H1 (cell line): ENCODE data around the gene CCDC197. TPM values are rescaled to one million over a fixed set of nuclear protein-coding genes. Genes with fewer than 3 reads are reported as not detected.
A peak's percentile ranks its signal among the peaks of the same experiment; 100 is the strongest.

Source experiments
- CTCF ChIA-PET: fragments of 300-600 bp; sonication (Branson Sonifier 250); formaldehyde crosslinking; loops from one replicate; lab custom pipeline; 2021; ENCODE audit not compliant: partially characterized antibody; lab: Charles Lee
- POLR2A ChIA-PET: fragments of 300-600 bp; sonication (Branson Sonifier 250); formaldehyde crosslinking; loops from one replicate; lab custom pipeline; 2021; ENCODE audit warnings: inconsistent platforms; ENCODE audit not compliant: partially characterized antibody; lab: Charles Lee
- DNase-seq, 2 experiments: peaks; one replicate each; pipeline versions ENCODE4 v3.0.0 to v3.0.0-alpha.2; 2010 to 2022; ENCODE audit warnings: low spot score in 2 of 2, low read depth in 1 of 2, mixed read lengths in 1 of 2
- FAIRE-seq: peaks from 2 replicates; lab custom pipeline; 2011; peaks lifted over from hg19 to GRCh38; lab: Jason Lieb, UNC
- H2AFZ ChIP-seq: 2 replicates; pipeline ENCODE4 v1.8.1; 2012; ENCODE audit warnings: low read length, inconsistent platforms
- H2AK5ac ChIP-seq: 2 replicates; pipeline ENCODE4 v1.6.1; 2013; ENCODE audit warnings: low read depth, low read length
- H2BK120ac ChIP-seq: replicated peaks from 2 replicates; pipeline ENCODE3; 2013; ENCODE audit warnings: low read depth, low read length, inconsistent platforms
- H2BK12ac ChIP-seq: 2 replicates; pipeline ENCODE4 v1.6.1; 2013; ENCODE audit warnings: low read depth, low read length
- H2BK15ac ChIP-seq: 2 replicates; pipeline ENCODE4 v1.6.1; 2013; ENCODE audit warnings: low read length
- H2BK20ac ChIP-seq: 2 replicates; pipeline ENCODE4 v1.6.1; 2013; ENCODE audit warnings: low read length
- H2BK5ac ChIP-seq: 2 replicates; pipeline ENCODE4 v1.6.1; 2013; ENCODE audit warnings: low read depth, low read length
- H3K14ac ChIP-seq: 2 replicates; pipeline ENCODE4 v1.6.1; 2013; ENCODE audit warnings: inconsistent platforms; ENCODE audit not compliant: insufficient read length
- H3K18ac ChIP-seq: 2 replicates; pipeline ENCODE4 v1.6.1; 2013; ENCODE audit warnings: low read length; ENCODE audit errors: extremely low read depth
- H3K23ac ChIP-seq: 2 replicates; pipeline ENCODE4 v1.6.1; 2013; ENCODE audit warnings: inconsistent platforms; ENCODE audit not compliant: insufficient read length
- H3K23me2 ChIP-seq: 2 replicates; pipeline ENCODE4 v1.6.1; 2013; ENCODE audit warnings: low read depth, low read length
- H3K27ac ChIP-seq: 2 replicates; pipeline ENCODE4 v1.6.1; 2011; ENCODE audit warnings: low read depth, low read length, inconsistent platforms
- H3K27me3 ChIP-seq, 4 experiments: replicated peaks in 1 of 4; 1 replicate in 1 of 4; 2 replicates in 3 of 4; pipeline versions ENCODE4 v1.6.1 to v1.8.1; 2011 to 2013; ENCODE audit warnings: low read length in 3 of 4, mild to moderate bottlenecking in 3 of 4, inconsistent platforms in 2 of 4, mixed read lengths in 2 of 4, moderate library complexity in 1 of 4; ENCODE audit not compliant: control insufficient read depth in 3 of 4, insufficient read depth in 3 of 4; ENCODE audit errors: extremely low read depth in 1 of 4
- H3K36me3 ChIP-seq, 4 experiments: 2 replicates each; pipeline versions ENCODE4 v1.6.1 to v1.8.1; 2011 to 2013; ENCODE audit warnings: mild to moderate bottlenecking in 4 of 4, low read length in 3 of 4, moderate library complexity in 2 of 4, control low read depth in 1 of 4, inconsistent platforms in 1 of 4; ENCODE audit not compliant: insufficient read depth in 4 of 4, control insufficient read depth in 2 of 4
- H3K4ac ChIP-seq: replicated peaks from 2 replicates; pipeline ENCODE3; 2013; ENCODE audit warnings: low read length, low read depth, mixed read lengths, inconsistent platforms; ENCODE audit not compliant: insufficient read length
- H3K4me1 ChIP-seq, 4 experiments: replicated peaks in 1 of 4; 1 replicate in 1 of 4; 2 replicates in 3 of 4; pipeline versions ENCODE4 v1.6.1 to v1.8.1; 2011 to 2013; ENCODE audit warnings: low read length in 3 of 4, inconsistent platforms in 2 of 4, mixed read lengths in 1 of 4; ENCODE audit not compliant: insufficient read depth in 4 of 4, control insufficient read depth in 3 of 4
- H3K4me2 ChIP-seq, 2 experiments: 2 replicates each; pipeline versions ENCODE4 v1.6.1 to v1.8.1; 2011 to 2013; ENCODE audit warnings: low read depth in 2 of 2, low read length in 2 of 2, control low read depth in 1 of 2, inconsistent platforms in 1 of 2, mild to moderate bottlenecking in 1 of 2; ENCODE audit not compliant: insufficient read depth in 1 of 2
- H3K4me3 ChIP-seq, 4 experiments: fragments of 200-600, 300-600 bp in 1 of 4; sonication (generic), shearing (Covaris generic), sonication (Bioruptor Twin) in 1 of 4; 2 replicates each; pipeline versions ENCODE4 v1.5.1 to v1.8.1; 2011 to 2016; ENCODE audit warnings: low read length in 4 of 4, low read depth in 3 of 4, control low read depth in 2 of 4, inconsistent platforms in 2 of 4, mild to moderate bottlenecking in 2 of 4, mixed read lengths in 1 of 4, moderate library complexity in 1 of 4; ENCODE audit not compliant: insufficient read depth in 2 of 4; ENCODE audit errors: extremely low read depth in 1 of 4
- H3K56ac ChIP-seq: replicated peaks from 2 replicates; pipeline ENCODE3; 2013; ENCODE audit warnings: low read depth, mild to moderate bottlenecking, mixed read lengths, low read length, inconsistent platforms; ENCODE audit not compliant: insufficient read length
- H3K79me1 ChIP-seq: 2 replicates; pipeline ENCODE4 v1.6.1; 2013; ENCODE audit warnings: low read depth, low read length, control low read depth
- H3K79me2 ChIP-seq, 2 experiments: 2 replicates each; pipeline versions ENCODE4 v1.6.1 to v1.8.1; 2012 to 2013; ENCODE audit warnings: low read length in 2 of 2, mild to moderate bottlenecking in 2 of 2, inconsistent platforms in 1 of 2; ENCODE audit not compliant: insufficient read depth in 2 of 2, control insufficient read depth in 1 of 2
- H3K9ac ChIP-seq, 4 experiments: replicated peaks in 1 of 4; 1 replicate in 1 of 4; 2 replicates in 3 of 4; pipeline versions ENCODE4 v1.6.1 to v1.8.1; 2011 to 2013; ENCODE audit warnings: low read depth in 3 of 4, low read length in 3 of 4, control low read depth in 2 of 4, mild to moderate bottlenecking in 2 of 4, moderate library complexity in 2 of 4, inconsistent platforms in 1 of 4; ENCODE audit errors: extremely low read depth in 1 of 4
- H3K9me3 ChIP-seq, 2 experiments: 2 replicates each; pipeline versions ENCODE4 v1.6.1 to v1.8.1; 2012 to 2013; ENCODE audit warnings: mild to moderate bottlenecking in 2 of 2, moderate library complexity in 2 of 2, control low read depth in 1 of 2, inconsistent platforms in 1 of 2, low read depth in 1 of 2, low read length in 1 of 2, mixed read lengths in 1 of 2; ENCODE audit not compliant: insufficient read depth in 2 of 2
- H4K20me1 ChIP-seq, 2 experiments: replicated peaks in 1 of 2; 2 replicates each; pipeline versions ENCODE3 to v1.8.1; 2011 to 2013; ENCODE audit warnings: inconsistent platforms in 2 of 2, low read length in 2 of 2, mild to moderate bottlenecking in 1 of 2; ENCODE audit not compliant: insufficient read depth in 2 of 2, control insufficient read depth in 1 of 2
- H4K5ac ChIP-seq: 2 replicates; pipeline ENCODE4 v1.6.1; 2013; ENCODE audit warnings: low read length, low read depth, mixed read lengths, inconsistent platforms; ENCODE audit not compliant: insufficient read length
- H4K8ac ChIP-seq: 2 replicates; pipeline ENCODE4 v1.8.0; 2013; ENCODE audit warnings: mild to moderate bottlenecking, moderate library complexity, low read length, inconsistent platforms; ENCODE audit not compliant: insufficient read depth; ENCODE audit errors: extremely low read depth
- H4K91ac ChIP-seq: replicated peaks from 2 replicates; pipeline ENCODE3; 2013; ENCODE audit warnings: low read length, mixed read lengths, inconsistent platforms; ENCODE audit not compliant: insufficient read length
- ASH2L ChIP-seq: fragments of 200-600, 300-600 bp; sonication (generic); IDR thresholded peaks from one replicate; pipeline ENCODE4 v1.7.1; 2017; ENCODE audit warnings: low read length
- BACH1 ChIP-seq: IDR thresholded peaks from 2 replicates; pipeline ENCODE4 v1.6.1; 2012; ENCODE audit warnings: low read length, improper control_type of control experiment
- CBX8 ChIP-seq: fragments of 300-800, 300-1000 bp; sonication (generic); IDR thresholded peaks from 2 replicates; pipeline ENCODE4 v1.7.1; 2016; ENCODE audit warnings: low read depth, low read length, borderline replicate concordance
- CEBPB ChIP-seq: IDR thresholded peaks from 2 replicates; pipeline ENCODE4 v1.6.1; 2012; ENCODE audit warnings: low read depth, low read length
- CTBP2 ChIP-seq: IDR thresholded peaks from 2 replicates; pipeline ENCODE4 v1.7.0; 2011; ENCODE audit warnings: borderline replicate concordance, mild to moderate bottlenecking, moderate library complexity, mixed read lengths, low read length; ENCODE audit not compliant: insufficient read depth, insufficient read length
- EZH2 ChIP-seq: fragments of 200-600 bp; sonication (generic); IDR thresholded peaks from 2 replicates; pipeline ENCODE4 v1.7.1; 2012; ENCODE audit warnings: low read depth, mild to moderate bottlenecking, moderate library complexity, low read length, inconsistent platforms; ENCODE audit not compliant: severe bottlenecking
- GABPA ChIP-seq: IDR thresholded peaks from 2 replicates; pipeline ENCODE4 v1.6.1; 2011; ENCODE audit warnings: mild to moderate bottlenecking, low read length, moderate library complexity, borderline replicate concordance; ENCODE audit not compliant: insufficient read depth
- GTF2F1 ChIP-seq: IDR thresholded peaks from 2 replicates; pipeline ENCODE4 v1.6.1; 2012; ENCODE audit warnings: low read depth, low read length, improper control_type of control experiment, borderline replicate concordance
- POLR2AphosphoS5 ChIP-seq: IDR thresholded peaks from 2 replicates; pipeline ENCODE4 v1.6.1; 2011; ENCODE audit warnings: low read depth, low read length
- SIN3A ChIP-seq, 2 experiments: IDR thresholded peaks in 1 of 2; conservative IDR thresholded peaks in 1 of 2; 2 replicates each; pipeline ENCODE4 v1.6.1; 2011 to 2012; ENCODE audit warnings: low read length in 2 of 2, improper control_type of control experiment in 1 of 2, low read depth in 1 of 2, mild to moderate bottlenecking in 1 of 2
- SP1 ChIP-seq: IDR thresholded peaks from 2 replicates; pipeline ENCODE4 v1.6.1; 2011; ENCODE audit warnings: low read depth, low read length
- SP2 ChIP-seq: IDR thresholded peaks from 2 replicates; pipeline ENCODE4 v1.6.1; 2012; ENCODE audit warnings: mild to moderate bottlenecking, low read length, inconsistent platforms
- TBP ChIP-seq: IDR thresholded peaks from 2 replicates; pipeline ENCODE4 v1.6.1; 2011; ENCODE audit warnings: low read depth, low read length, improper control_type of control experiment
- YY1 ChIP-seq: IDR thresholded peaks from 2 replicates; pipeline ENCODE4 v1.6.1; 2011; ENCODE audit warnings: low read depth, mild to moderate bottlenecking, low read length
- WGBS, 2 experiments: shearing (Covaris generic) in 1 of 2; methylation state at CpG; one replicate each; pipeline versions ENCODE4 v1.1.6 to v1.1.7; 2013 to 2015; ENCODE audit warnings: low lambda C conversion rate in 2 of 2, mixed read lengths in 2 of 2, inconsistent platforms in 1 of 2, low coverage in 1 of 2, missing lambda C conversion rate in 1 of 2; ENCODE audit not compliant: insufficient replicate concordance in 2 of 2, insufficient coverage in 1 of 2, insufficient read length in 1 of 2; ENCODE audit errors: extremely low coverage in 1 of 2, missing lambda C conversion rate in 1 of 2; 5-methylcytosine and 5-hydroxymethylcytosine counted together
- polyA plus RNA-seq, 7 experiments: library from polyadenylated mRNA; depleted of rRNA in 3 of 7; stranded (reverse) in 5 of 7; unstranded in 2 of 7; fragments of >200 nt in 5 of 7; fragments of 200-250 nt in 2 of 7; gene quantifications; 1 replicate in 5 of 7; 2 replicates in 1 of 7; 4 replicates in 1 of 7; pipeline versions ENCODE4 v1.2.1 to v1.2.3, GENCODE V29; 2011 to 2013; ENCODE audit warnings: missing spikeins in 2 of 7, mixed read lengths in 2 of 7
- total RNA-seq: library from RNA; stranded (reverse); fragmentation: NEBNext Ultra II Directional; extraction: Animal tissue kit (Norgen Biotek cat#: 25700); gene quantifications from 2 replicates; pipeline ENCODE4 v1.2.1, GENCODE V29; 2021
- TF ChIP-seq, protein P1 (sequence below): IDR thresholded peaks from 2 replicates; pipeline ENCODE4 v1.6.1; 2012; ENCODE audit warnings: inconsistent platforms

Gene CCDC197
- total and polyA plus RNA-seq, 2 of the 8 experiments (the other 6 are each of a cell fraction or from before 2014, with no cell fraction given), result not detected

DNA sequence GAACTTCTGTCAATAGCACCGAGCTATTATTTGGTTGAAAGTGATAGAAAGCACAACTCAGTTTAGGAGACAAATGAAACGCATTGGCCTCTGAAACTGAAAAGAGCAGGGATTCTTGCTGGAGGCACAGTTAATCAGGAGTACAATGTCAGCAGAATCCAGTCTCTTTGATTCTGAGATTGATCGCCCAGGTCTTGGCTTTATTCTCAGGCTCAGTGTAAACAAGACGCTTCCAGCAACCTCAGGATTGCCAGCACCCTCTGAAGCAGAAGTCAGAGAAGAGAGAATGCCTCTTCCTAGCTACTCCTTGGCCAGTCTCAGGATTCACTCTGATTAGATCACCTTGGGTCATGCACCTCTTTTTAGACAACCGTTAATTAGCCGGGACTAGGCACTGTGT is 17.3 kb downstream of the CCDC197 start:
- Histone ChIP-seq H2AFZ (0 out of 2 replicates have a peak overlapping the region, but pooled peaks have one; percentile 39), H3K23ac (no peak overlapping the region), H3K4me2 (no peak overlapping the region), H4K5ac (no peak overlapping the region), H2BK120ac (no peak overlapping the region), H2BK5ac (no peak overlapping the region), H2BK15ac (no peak overlapping the region), H3K79me2 (no peaks in the 10 kb centered on the region), H3K9ac (no peak overlapping the region), H3K18ac (no peak overlapping the region), H3K4me1 (no peaks in the 10 kb centered on the region; a peak in 1 of 7 replicates), H4K91ac (no peak overlapping the region), H3K27ac (no peak overlapping the region), H3K79me1 (no peaks in the 10 kb centered on the region), H3K4ac (no peak overlapping the region), H3K4me3 (no peak overlapping the region), H3K36me3 (no peaks in the 10 kb centered on the region), H2BK12ac (no peak overlapping the region), H3K27me3 (peaks cover 0 to 2% (median 0%) of the 10 kb centered on the region in 4 experiments; a peak in 1 of 7 replicates), H2BK20ac (no peak overlapping the region), H4K8ac (no peak overlapping the region), H3K23me2 (no peaks in the 10 kb centered on the region; the same call in 1 of the 2 replicates), H4K20me1 (no peaks in the 10 kb centered on the region), H3K9me3 (no peaks in the 10 kb centered on the region), H2AK5ac (no peak overlapping the region), H3K56ac (no peak overlapping the region), H3K14ac (no peak overlapping the region)
- 92% methylated on average over 6 of the region's 6 CpGs; no CpG with 5 or more reads in 1 of the 2 experiments for WGBS, 2 experiments
- ChIA-PET POLR2A (interaction anchor here (0.6 kb wide), 1 partner anchor 115 kb away, joined by 3 read pairs; no protein-coding TSS in a partner anchor), CTCF (interaction anchor here (1.5 to 9.7 kb wide), 6 partner anchors 10 to 129 kb away, joined by 3 to 65 read pairs (median 7); no protein-coding TSS in a partner anchor)
- no peak for DNase-seq
- no peak for FAIRE-seq
- TF ChIP-seq, protein P1, sequence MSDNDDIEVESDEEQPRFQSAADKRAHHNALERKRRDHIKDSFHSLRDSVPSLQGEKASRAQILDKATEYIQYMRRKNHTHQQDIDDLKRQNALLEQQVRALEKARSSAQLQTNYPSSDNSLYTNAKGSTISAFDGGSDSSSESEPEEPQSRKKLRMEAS, result no peak
- no peak for TF ChIP-seq GABPA
- no peak for TF ChIP-seq SP1
- no peak for TF ChIP-seq POLR2AphosphoS5
- TF ChIP-seq CEBPB, result no peak
- TF ChIP-seq YY1, result no peak
- no peak for TF ChIP-seq TBP
- TF ChIP-seq SP2, result no peak
- no peak for TF ChIP-seq CTBP2
- no peak for TF ChIP-seq EZH2
- no peak for TF ChIP-seq GTF2F1
- no peak for TF ChIP-seq SIN3A (conservative IDR thresholded peaks at IDR 0.05 in 1 of 2, IDR thresholded peaks at IDR 0.05 in 1 of 2; ENCODE audit: low read depth in 1 of 2, low read length in 2 of 2)
- TF ChIP-seq BACH1, result no peak
- no peak for TF ChIP-seq CBX8
- TF ChIP-seq ASH2L, result no peak
